HCT116 (cell line): ENCODE measurements around the gene SRPRA. TPM values are rescaled to one million over a fixed set of nuclear protein-coding genes. Genes with fewer than 3 reads are reported as not detected.

Source experiments
- ATAC-seq: fragments of 200-7000 bp; cut with Tn5 transposase; 2 replicates; pipeline ENCODE4 v1.9.1; 2020; ENCODE audit warnings: mild to moderate bottlenecking, moderate library complexity
- BruUV-seq: library from RNA; stranded (reverse); fragments of 400-500 nt; replicated peaks from 2 replicates; lab custom pipeline; 2021; lab: Mats Ljungman, UMichigan
- CTCF ChIA-PET: fragments of 300-600 bp; sonication (Branson Sonifier 250); formaldehyde crosslinking; loops from one replicate; lab custom pipeline; 2021; ENCODE audit warnings: antibody characterized with exemption; lab: Charles Lee
- POLR2A ChIA-PET: fragments of 300-600, 350-600 bp; sonication (Branson Sonifier 250); formaldehyde crosslinking; loops from one replicate; lab custom pipeline; 2021; ENCODE audit warnings: antibody characterized with exemption; lab: Charles Lee
- RAD21 ChIA-PET, 2 experiments: fragments of 300-600 bp; sonication (Branson Sonifier 250); formaldehyde crosslinking; loops; one replicate each; lab custom pipeline; 2023; ENCODE audit warnings: low total read pairs in 2 of 2; ENCODE audit not compliant: uncharacterized antibody in 2 of 2, unreplicated experiment in 2 of 2, low non-redundant PET in 1 of 2; lab: Charles Lee
- DNase-seq: peaks from one replicate; pipeline ENCODE4 v3.0.0-alpha.2; 2010; ENCODE audit warnings: low read depth, low spot score
- H2AFZ ChIP-seq: fragments of 200-600 bp; shearing (Covaris generic), sonication (generic); 2 replicates; pipeline ENCODE4 v1.6.1; 2017; ENCODE audit warnings: low read depth, mixed run types, mixed read lengths, antibody characterized with exemption, low read length; ENCODE audit not compliant: poor library complexity, severe bottlenecking
- H3K27ac ChIP-seq: 2 replicates; pipeline ENCODE4 v1.5.1; 2012; ENCODE audit warnings: low read depth, low read length
- H3K27me3 ChIP-seq: fragments of 200-600 bp; sonication (generic); 2 replicates; pipeline ENCODE4 v1.6.1; 2016; ENCODE audit warnings: mixed run types, low read length, mixed read lengths; ENCODE audit not compliant: insufficient read depth
- H3K36me3 ChIP-seq, 2 experiments: fragments of 200-500 bp in 1 of 2; fragments of 200-600 bp in 1 of 2; sonication (Bioruptor generic) in 1 of 2; sonication (generic) in 1 of 2; 2 replicates each; pipeline versions ENCODE4 v1.5.1 to v1.6.1; 2014 to 2016; ENCODE audit warnings: low read length in 2 of 2, inconsistent platforms in 1 of 2, mixed read lengths in 1 of 2, mixed run types in 1 of 2; ENCODE audit not compliant: insufficient read depth in 2 of 2, control insufficient read depth in 1 of 2
- H3K4me1 ChIP-seq, 2 experiments: fragments of 200-600 bp in 1 of 2; sonication (generic) in 1 of 2; 2 replicates each; pipeline versions ENCODE4 v1.5.1 to v1.6.1; 2012 to 2017; ENCODE audit warnings: low read length in 2 of 2, inconsistent platforms in 1 of 2, mild to moderate bottlenecking in 1 of 2, mixed read lengths in 1 of 2, mixed run types in 1 of 2, moderate library complexity in 1 of 2; ENCODE audit not compliant: insufficient read depth in 2 of 2, control insufficient read depth in 1 of 2
- H3K4me2 ChIP-seq: fragments of 200-600 bp; sonication (generic); 2 replicates; pipeline ENCODE4 v1.6.1; 2017; ENCODE audit warnings: mixed run types, low read length, mixed read lengths
- H3K4me3 ChIP-seq, 2 experiments: fragments of 200-600 bp in 1 of 2; sonication (generic) in 1 of 2; replicated peaks in 1 of 2; 2 replicates each; pipeline ENCODE4 v1.5.1; 2011 to 2016; ENCODE audit warnings: low read length in 2 of 2, control low read depth in 1 of 2, low read depth in 1 of 2, mild to moderate bottlenecking in 1 of 2, mixed read lengths in 1 of 2, mixed run types in 1 of 2
- H3K79me2 ChIP-seq: fragments of 200-600 bp; sonication (generic); 2 replicates; pipeline ENCODE4 v1.6.1; 2017; ENCODE audit warnings: mild to moderate bottlenecking, mixed run types, low read length, moderate library complexity, mixed read lengths; ENCODE audit not compliant: insufficient read depth
- H3K9ac ChIP-seq: fragments of 200-600 bp; sonication (generic); 2 replicates; pipeline ENCODE4 v1.6.1; 2016; ENCODE audit warnings: low read length, mixed read lengths
- H3K9me2 ChIP-seq: fragments of 200-600 bp; sonication (generic), shearing (Covaris generic); 2 replicates; pipeline ENCODE4 v1.6.1; 2017; ENCODE audit warnings: mixed run types, mild to moderate bottlenecking, moderate library complexity; ENCODE audit not compliant: insufficient read depth
- H3K9me3 ChIP-seq, 2 experiments: fragments of 200-500 bp in 1 of 2; fragments of 200-600 bp in 1 of 2; sonication (Bioruptor generic) in 1 of 2; sonication (generic) in 1 of 2; 2 replicates each; pipeline ENCODE4 v1.6.1; 2014 to 2017; ENCODE audit warnings: low read length in 2 of 2, mixed read lengths in 2 of 2, inconsistent platforms in 1 of 2, low read depth in 1 of 2, mild to moderate bottlenecking in 1 of 2, mixed run types in 1 of 2, moderate library complexity in 1 of 2; ENCODE audit not compliant: control insufficient read depth in 1 of 2, insufficient read depth in 1 of 2
- H4K20me1 ChIP-seq: fragments of 200-600 bp; sonication (generic), shearing (Covaris generic); 2 replicates; pipeline ENCODE4 v1.6.1; 2017; ENCODE audit warnings: mixed run types, mild to moderate bottlenecking, moderate library complexity; ENCODE audit not compliant: insufficient read depth
- ATF3 ChIP-seq: IDR thresholded peaks from 2 replicates; pipeline ENCODE4 v1.6.1; 2012
- CEBPB ChIP-seq: IDR thresholded peaks from 2 replicates; pipeline ENCODE4 v1.6.1; 2012; ENCODE audit warnings: low read depth
- ELF1 ChIP-seq: IDR thresholded peaks from 2 replicates; pipeline ENCODE4 v1.6.1; 2012; ENCODE audit warnings: low read depth, borderline replicate concordance
- EZH2 ChIP-seq: fragments of 200-600 bp; sonication (generic); IDR thresholded peaks from 2 replicates; pipeline ENCODE4 v1.6.1; 2017; ENCODE audit warnings: antibody characterized with exemption, mixed run types
- EZH2phosphoT487 ChIP-seq: fragments of 200-600 bp; IDR thresholded peaks from 2 replicates; pipeline ENCODE4 v1.6.1; 2018; ENCODE audit warnings: antibody characterized with exemption, borderline replicate concordance
- FOSL1 ChIP-seq: IDR thresholded peaks from 2 replicates; pipeline ENCODE4 v1.6.1; 2012; ENCODE audit warnings: low read depth
- MAX ChIP-seq: IDR thresholded peaks from 2 replicates; pipeline ENCODE4 v1.6.1; 2012
- POLR2A ChIP-seq: IDR thresholded peaks from 2 replicates; pipeline ENCODE4 v1.7.0; 2011; ENCODE audit warnings: borderline replicate concordance; ENCODE audit not compliant: insufficient read depth, insufficient read length; ENCODE audit errors: extremely low read depth
- SP1 ChIP-seq: IDR thresholded peaks from 2 replicates; pipeline ENCODE4 v1.6.1; 2012; ENCODE audit warnings: low read depth
- SRF ChIP-seq: IDR thresholded peaks from 2 replicates; pipeline ENCODE4 v1.6.1; 2012; ENCODE audit warnings: low read depth
- TCF7L2 ChIP-seq: IDR thresholded peaks from 2 replicates; pipeline ENCODE4 v1.7.0; 2011; ENCODE audit warnings: borderline replicate concordance, inconsistent platforms; ENCODE audit not compliant: insufficient read depth, insufficient read length; ENCODE audit errors: extremely low read depth
- intact Hi-C: fragments of 100-400 bp; cut with micrococcal nuclease; formaldehyde crosslinking; loops from 2 replicates; pipeline ENCODE4 v1.10.0; 2022
- total RNA-seq: library from RNA; stranded (reverse); gene quantifications from one replicate; pipeline ENCODE4 v1.2.1, GENCODE V29; 2021; ENCODE audit not compliant: unreplicated experiment

The SRPRA gene
- total RNA-seq, 1 experiment from 2014 or later, result 74.5 TPM

- no peak for DNase-seq
- ATAC-seq, result no peak
These were observed 52.0 kb downstream of the SRPRA start for GRCh38 chr11:126216526-126217305.

DNA sequence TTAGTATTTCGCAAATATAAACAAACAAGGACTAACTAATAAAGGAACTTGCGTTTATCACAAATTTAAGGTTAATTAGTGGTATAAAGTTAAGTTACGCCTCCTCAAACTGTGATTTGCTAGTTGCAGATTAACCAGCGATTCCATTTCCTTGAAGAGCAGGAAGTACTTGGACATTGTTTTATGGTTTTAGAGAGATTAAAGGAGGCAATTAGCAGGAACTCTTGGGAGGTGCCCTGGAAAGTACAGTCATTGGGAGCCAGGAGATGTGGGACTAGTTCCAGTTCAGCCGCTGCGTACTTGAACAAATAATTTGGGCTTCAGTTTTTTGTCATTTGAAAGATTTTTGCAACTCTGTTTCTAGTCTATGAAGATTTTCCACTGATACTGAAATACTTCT lies 53.9 kb downstream of the SRPRA start:
- H4K20me1 ChIP-seq, result no peaks in the 10 kb centered on the region
- POLR2A ChIA-PET, result no interaction called here
- no peak overlapping the region for H3K4me2 ChIP-seq
- intact Hi-C loops, result no loop called here
- DNase-seq (no peak), ATAC-seq (no peak)
- no peak overlapping the region for H2AFZ ChIP-seq
- no peaks in the 10 kb centered on the region; a peak in 1 of 4 replicates for H3K36me3 ChIP-seq
- no peaks in the 10 kb centered on the region for H3K27me3 ChIP-seq
- no peaks in the 10 kb centered on the region for H3K9me2 ChIP-seq
- no peaks in the 10 kb centered on the region for H3K9me3 ChIP-seq
- H3K9ac ChIP-seq, result no peak overlapping the region
- no TSS peak for BruUV-seq
- H3K27ac ChIP-seq, result no peak overlapping the region
- no peak overlapping the region for H3K4me3 ChIP-seq
- TF ChIP-seq ATF3 (no peak), POLR2A (no peak), SRF (no peak), MAX (no peak), EZH2 (no peak), ELF1 (no peak), FOSL1 (no peak), TCF7L2 (no peak)
- CTCF ChIA-PET, result no interaction called here
- H3K79me2 ChIP-seq, result peaks cover 89% of the 10 kb centered on the region
- peaks cover 4 to 14% of the 10 kb centered on the region in 2 experiments; a peak in 3 of 4 replicates for H3K4me1 ChIP-seq
- RAD21 ChIA-PET, result interaction anchor here in 1 of 2 experiments (0.7 kb wide), 1 partner anchor 136 kb away, joined by 3 read pairs; no protein-coding TSS in a partner anchor

More at GRCh38 chr11:126216526-126217305, 52.0 kb downstream of the SRPRA start:
- H2AFZ ChIP-seq, result no peak overlapping the region
- no peaks in the 10 kb centered on the region for H3K36me3 ChIP-seq
- H3K79me2 ChIP-seq, result peaks cover 90% of the 10 kb centered on the region
- ChIA-PET POLR2A (no interaction called here), CTCF (no interaction called here), RAD21 (no interaction called here)
- no peak for TF ChIP-seq MAX
- no peak for TF ChIP-seq EZH2phosphoT487
- no peak for TF ChIP-seq ELF1
- no peak for TF ChIP-seq EZH2
- TF ChIP-seq SP1, result no peak
- no peak for TF ChIP-seq CEBPB
- H3K4me1 ChIP-seq, result peaks cover 0 to 9% of the 10 kb centered on the region in 2 experiments; a peak in 3 of 4 replicates
- no peak overlapping the region for H3K9ac ChIP-seq
- no TSS peak for BruUV-seq
- H3K4me2 ChIP-seq, result no peak overlapping the region
- no peaks in the 10 kb centered on the region for H3K9me2 ChIP-seq
- intact Hi-C loops, result no loop called here
- no peaks in the 10 kb centered on the region for H3K9me3 ChIP-seq
- H3K27ac ChIP-seq, result no peak overlapping the region
- no peaks in the 10 kb centered on the region for H4K20me1 ChIP-seq
- no peaks in the 10 kb centered on the region for H3K27me3 ChIP-seq
- H3K4me3 ChIP-seq, result no peak overlapping the region
